Measurements from ENCODE around the gene U2SURP.

The U2SURP gene

DNA sequence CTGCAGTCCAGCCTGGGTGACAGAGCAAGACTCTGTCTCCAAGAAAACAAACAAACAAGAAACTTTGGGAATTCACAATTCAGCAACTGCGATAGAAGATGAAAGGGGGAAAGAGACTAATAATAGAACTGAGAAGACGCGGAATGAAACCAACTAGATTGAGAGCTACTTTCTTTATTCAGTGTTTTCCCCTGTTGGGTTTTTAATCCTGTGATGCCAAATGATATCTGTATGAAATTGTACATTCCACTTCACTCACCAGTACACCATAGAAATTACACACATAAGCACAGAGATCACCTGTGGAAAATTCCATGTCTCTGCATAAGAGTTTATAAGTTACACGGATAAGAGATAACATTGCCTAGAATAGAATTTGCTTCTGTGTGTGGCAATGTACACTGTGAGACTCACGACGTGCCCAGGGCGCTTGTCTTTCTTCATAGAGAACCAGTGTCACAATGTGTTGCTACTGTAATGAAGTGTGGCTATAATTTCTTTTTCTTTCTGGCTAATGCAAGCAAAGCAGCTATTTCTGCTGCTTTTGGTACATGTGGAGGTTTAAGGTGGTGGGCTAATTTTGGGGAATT lies 100.5 kb downstream of the U2SURP start:
- DNase-seq (ENCODE audit: low read depth) = no peak

DNA sequence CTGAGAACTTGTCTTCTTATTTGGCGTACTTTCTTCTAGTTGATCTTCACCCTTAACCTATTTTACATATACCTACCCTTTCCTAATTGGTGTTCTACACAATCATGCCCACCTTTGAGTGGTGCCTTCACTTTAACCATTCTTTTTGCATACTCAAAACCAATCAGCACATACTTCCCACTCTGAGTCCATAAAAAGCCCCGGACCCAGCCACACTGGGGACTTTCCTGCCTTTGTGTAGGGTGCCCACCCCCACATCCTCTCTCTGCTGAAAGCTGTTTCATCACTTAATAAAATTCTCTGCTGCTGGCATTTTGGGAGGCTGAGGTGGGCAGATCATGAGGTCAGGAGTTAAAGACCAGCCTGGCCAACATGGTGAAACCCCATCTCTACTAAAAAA lies 102.3 kb downstream of the U2SURP start:
- DNase-seq (ENCODE audit: low read depth) = no peak

DNA sequence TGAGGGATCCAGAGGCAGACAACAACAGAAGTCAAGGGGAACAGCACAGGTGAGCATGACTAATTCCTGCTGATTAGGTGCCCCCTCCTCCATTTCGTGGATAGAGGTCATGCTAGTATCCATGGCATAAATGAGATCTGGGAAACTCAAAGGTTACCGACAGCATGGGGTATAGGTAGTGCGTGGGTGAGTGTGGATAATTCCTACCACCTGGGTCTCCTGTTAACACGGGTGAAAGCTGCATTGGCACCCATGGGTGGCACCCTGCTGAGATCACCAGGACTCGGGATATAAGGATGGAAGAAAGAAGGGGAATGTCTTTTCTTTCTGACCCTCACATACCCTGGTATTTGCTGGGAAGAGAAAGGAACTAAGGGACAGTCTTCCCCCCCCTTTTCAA lies 103.8 kb downstream of the U2SURP start:
- DNase-seq (ENCODE audit: low read depth) = no peak

DNA sequence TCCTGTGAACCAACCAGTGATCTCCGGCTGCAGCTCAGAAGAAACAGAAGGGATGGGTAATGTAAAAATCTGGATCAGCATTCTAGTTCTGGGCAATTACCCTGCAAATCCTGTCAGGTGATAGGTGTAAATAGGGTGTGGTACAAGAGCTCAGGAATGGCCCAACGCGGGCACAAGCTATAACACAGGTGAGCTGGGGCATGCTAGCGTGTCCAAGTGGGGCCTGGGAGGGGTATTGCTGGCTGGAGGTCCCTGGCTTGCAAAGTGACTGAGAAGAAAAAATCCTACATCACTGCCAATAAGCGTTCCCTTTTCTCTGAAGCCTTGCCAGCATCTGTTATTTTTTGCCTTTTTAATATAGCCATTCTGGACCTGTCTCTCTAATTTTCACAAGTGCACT lies 108.5 kb downstream of the U2SURP start:
- no peak for DNase-seq (ENCODE audit: low read depth)

Data from activated T-cell treated with anti-CD3 and anti-CD28 coated beads for 1 hour (primary cell).